Smooth muscle cell of trachea (primary cell): ENCODE results near the gene UCK1. TPM values are rescaled to one million over a fixed set of nuclear protein-coding genes. Genes with fewer than 3 reads are reported as not detected.

Source experiments
- total RNA-seq: library from RNA; depleted of rRNA; stranded (reverse); fragments of >200 nt; gene quantifications from 2 replicates; pipeline ENCODE4 v1.2.1, GENCODE V29; 2014

The UCK1 gene
- 21.5 and 25.2 TPM in 2 replicates for total RNA-seq

DNA sequence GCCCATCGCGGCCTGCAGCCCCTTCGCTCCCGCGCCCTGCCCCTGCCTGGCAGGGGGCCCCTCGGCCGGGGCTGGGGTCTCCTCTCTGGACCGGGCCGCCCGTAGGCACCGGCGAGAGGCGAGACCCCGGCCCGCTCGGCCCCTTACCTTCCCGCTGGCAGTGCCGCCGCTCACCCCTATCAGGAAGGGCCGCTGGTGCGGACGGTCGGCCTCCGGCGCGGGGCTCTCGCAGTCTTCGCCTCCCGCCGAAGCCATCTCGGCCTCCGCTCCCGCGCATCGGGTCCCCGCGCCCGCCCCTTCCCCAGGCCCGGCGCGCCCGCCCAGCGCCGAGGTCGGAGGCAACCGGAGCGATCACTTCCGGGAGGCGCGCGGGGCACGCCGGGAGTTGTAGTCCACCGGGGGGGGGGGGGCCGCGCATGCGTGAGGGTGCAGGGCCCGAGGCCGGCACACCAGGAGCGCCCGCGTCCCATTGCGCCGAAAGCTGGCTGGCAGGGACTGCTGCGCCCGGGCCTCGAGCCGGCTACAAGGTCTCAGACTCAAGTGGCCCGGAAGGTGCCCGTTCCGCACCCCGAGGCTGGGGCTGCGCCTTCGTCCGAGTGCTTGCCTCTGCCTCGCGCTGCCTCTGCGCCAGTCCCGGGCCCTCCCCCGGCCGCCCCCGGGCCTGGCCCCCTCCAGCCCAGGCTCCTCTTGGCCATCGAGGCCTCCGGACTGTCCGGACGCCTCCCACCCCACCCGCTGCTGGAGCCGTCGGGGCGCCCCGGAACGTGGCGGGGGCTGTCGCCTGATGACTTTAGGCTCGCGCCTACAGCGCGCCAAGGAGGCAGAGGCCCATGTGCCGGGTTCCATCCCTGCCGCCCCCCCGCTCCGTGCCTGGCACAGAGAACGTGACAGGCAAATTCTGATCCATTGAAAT is at the start of gene UCK1:
Gene UCK1 (minus strand): TSS at position 344 of the 913 bp plus-strand sequence. CDS start 89 bp downstream, at position 255.

DNA sequence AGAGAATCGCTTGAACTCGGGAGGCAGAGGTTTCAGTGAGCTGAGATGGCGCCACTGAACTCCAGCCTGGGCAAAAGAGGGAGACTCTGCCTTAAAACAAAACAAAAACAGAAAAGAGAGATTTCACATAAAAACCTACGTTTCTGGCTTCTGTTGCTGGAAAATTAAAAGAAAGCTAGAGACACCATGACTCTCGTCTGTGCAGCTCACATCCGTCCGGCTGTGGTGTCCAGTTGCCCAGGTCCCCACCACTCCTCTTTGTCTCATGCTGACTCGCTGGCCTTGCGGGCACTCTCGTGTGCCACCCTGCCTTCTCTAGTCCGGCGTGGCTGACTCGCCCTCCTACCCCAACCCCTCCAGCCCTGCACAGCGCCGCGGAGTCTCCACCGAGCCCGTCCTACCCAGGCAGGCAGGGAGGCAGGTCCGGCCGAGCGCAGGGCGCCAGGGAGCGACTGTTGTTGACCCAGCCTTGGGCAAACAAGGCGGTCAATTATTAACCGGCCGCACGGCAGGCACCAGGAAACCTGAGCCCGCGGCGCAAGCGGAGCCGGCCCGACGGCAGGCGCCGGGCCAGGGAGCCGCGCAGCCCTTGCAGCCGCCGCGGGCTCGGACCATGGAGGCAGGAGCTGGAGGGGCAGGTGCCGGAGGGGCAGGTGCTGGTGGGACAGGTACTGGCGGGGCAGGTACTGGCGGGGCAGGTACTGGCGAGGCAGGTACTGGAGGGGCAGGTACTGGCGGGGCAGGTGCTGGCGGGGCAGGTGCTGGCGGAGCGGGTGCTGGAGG is 14.1 kb upstream of the UCK1 start, which contains the start of gene PRRT1B:
Gene PRRT1B (plus strand): TSS at position 521 of the 783 bp plus-strand sequence. CDS start 93 bp downstream, at position 614.

DNA sequence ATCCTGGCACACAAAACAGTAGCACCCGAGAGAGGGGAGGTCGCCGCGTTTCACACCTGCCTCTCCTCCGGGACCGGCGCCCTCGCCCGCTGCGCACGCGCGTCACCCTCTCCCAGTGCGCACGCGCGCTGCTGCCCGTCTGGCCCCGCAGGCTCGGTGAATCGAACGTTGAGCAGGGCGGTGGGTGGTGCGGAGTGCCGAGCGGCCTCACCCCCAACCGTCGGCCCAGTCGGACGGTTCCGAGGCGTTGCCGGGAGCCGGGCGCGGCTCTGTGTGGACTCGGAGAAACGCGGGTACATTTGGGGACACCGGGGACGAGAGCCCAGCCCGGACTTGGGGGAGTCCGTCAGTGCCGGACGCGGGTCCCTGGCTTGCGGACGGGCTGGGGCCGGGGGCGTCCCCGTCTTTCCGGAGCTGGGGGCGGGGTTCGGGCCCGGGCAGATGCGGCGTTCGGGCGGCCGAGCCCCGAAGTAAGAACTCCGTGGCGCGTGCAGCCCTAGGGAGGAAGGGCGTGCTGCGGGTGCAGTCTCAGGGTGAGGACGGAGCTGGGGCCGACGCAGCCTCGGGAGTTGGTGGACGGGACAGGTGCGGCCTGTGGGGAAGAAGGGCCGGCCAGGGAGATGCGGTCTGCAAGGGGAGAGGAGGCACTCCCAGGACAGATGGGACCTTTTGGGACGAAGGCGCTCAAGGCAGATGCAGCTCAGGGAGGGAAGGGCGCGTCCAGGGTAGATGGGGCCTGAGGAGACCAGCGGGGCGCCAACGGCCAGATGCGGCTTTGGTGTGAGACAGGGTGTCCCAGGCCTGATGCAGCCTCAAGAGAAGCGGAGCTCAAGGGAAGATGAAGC is 28.1 kb downstream of the UCK1 start, which contains the start of gene POMT1:
Gene POMT1 (plus strand): TSS at position 138 of the 845 bp plus-strand sequence. CDS start 1,301 bp downstream, outside the sequence.

Other genes starting within 250 kb of the UCK1 start
- gene PLPP7, start 241.5 kb downstream of the UCK1 start, total RNA-seq = 9.3 and 13.2 TPM in 2 replicates
- gene PRRC2B, start 137.2 kb downstream of the UCK1 start, total RNA-seq = 54.3 and 79.9 TPM in 2 replicates
- gene POMT1, start 28.3 kb downstream of the UCK1 start, total RNA-seq = 34.0 and 42.0 TPM in 2 replicates
- gene PRRT1B, start 14.3 kb upstream of the UCK1 start, total RNA-seq = not detected in 2 replicates
- 18.6 and 35.9 TPM in 2 replicates for gene RAPGEF1, start 208.8 kb upstream of the UCK1 start, total RNA-seq